ENCODE results near the gene LRIG1.

The LRIG1 gene

GRCh38 chr3:66392512-66392911 is 108.3 kb downstream of the LRIG1 start:
- Histone ChIP-seq H3K27me3 (ENCODE audit: control insufficient read depth, insufficient read depth, low read length) (no peaks in the 10 kb centered on the region), H3K9me3 (ENCODE audit: control insufficient read depth, low read length) (no peaks in the 10 kb centered on the region), H3K36me3 (ENCODE audit: control insufficient read depth, insufficient read depth, low read length) (peaks cover under 1% of the 10 kb centered on the region), H3K4me1 (ENCODE audit: control insufficient read depth, insufficient read depth, low read length) (peaks cover 9% of the 10 kb centered on the region), H3K9ac (ENCODE audit: low read length) (no peak overlapping the region), H3K4me3 (ENCODE audit: low read length) (no peak overlapping the region)

GRCh38 chr3:66390013-66390412 is 110.8 kb downstream of the LRIG1 start:
- Histone ChIP-seq H3K36me3 (ENCODE audit: control insufficient read depth, insufficient read depth, low read length) (peaks cover 11% of the 10 kb centered on the region), H3K4me1 (ENCODE audit: control insufficient read depth, insufficient read depth, low read length) (peaks cover 9% of the 10 kb centered on the region), H3K27me3 (ENCODE audit: control insufficient read depth, insufficient read depth, low read length) (no peaks in the 10 kb centered on the region), H3K4me3 (ENCODE audit: low read length) (no peak overlapping the region), H3K9ac (ENCODE audit: low read length) (no peak overlapping the region), H3K9me3 (ENCODE audit: control insufficient read depth, low read length) (no peaks in the 10 kb centered on the region)

DNA sequence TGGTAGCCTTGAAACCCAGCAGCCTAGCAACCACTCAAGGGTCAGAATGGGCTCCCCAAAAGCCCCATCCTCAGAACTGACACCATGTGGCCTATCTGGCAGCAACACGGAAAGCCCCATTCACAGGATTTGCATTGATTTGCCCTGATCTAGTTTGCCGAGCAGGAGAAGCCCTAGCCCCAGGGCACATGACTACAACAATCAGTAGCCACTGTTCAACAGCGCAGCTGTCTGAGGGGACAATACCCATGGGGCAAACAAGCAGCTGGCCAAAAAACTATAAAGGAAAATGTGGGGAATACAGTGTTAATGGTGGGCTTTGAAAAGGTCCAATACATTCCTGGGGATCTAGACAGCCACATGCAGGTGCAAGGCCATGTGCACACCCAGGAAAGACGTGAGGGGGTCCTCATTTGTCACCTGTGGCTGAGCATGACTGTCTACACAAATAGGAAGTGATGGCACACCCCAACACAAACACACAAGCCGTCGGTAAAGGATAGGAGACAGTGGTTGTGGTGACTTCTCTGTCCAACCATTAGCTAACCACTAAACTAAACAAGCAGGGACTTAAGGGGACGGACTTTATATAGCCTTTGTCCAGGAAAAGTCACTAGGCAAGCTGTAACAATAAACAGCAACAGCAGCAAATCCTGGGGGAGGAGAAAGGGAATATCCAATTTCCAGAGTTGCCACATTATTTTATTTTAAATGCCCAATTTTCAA is 113.7 kb downstream of the LRIG1 start:
- Histone ChIP-seq H3K36me3 (ENCODE audit: control insufficient read depth, insufficient read depth, low read length) (peaks cover 20% of the 10 kb centered on the region), H3K9me3 (ENCODE audit: control insufficient read depth, low read length) (no peaks in the 10 kb centered on the region), H3K4me3 (ENCODE audit: low read length) (no peak overlapping the region), H3K27me3 (ENCODE audit: control insufficient read depth, insufficient read depth, low read length) (no peaks in the 10 kb centered on the region), H3K4me1 (ENCODE audit: control insufficient read depth, insufficient read depth, low read length) (no peaks in the 10 kb centered on the region), H3K9ac (ENCODE audit: low read length) (no peak overlapping the region)

GRCh38 chr3:66386011-66386924 is 114.6 kb downstream of the LRIG1 start:
- H3K36me3 ChIP-seq (ENCODE audit: control insufficient read depth, insufficient read depth, low read length): peaks cover 27% of the 10 kb centered on the region
- H3K27me3 ChIP-seq (ENCODE audit: control insufficient read depth, insufficient read depth, low read length): no peaks in the 10 kb centered on the region
- no peaks in the 10 kb centered on the region for H3K9me3 ChIP-seq (ENCODE audit: control insufficient read depth, low read length)
- H3K4me3 ChIP-seq (ENCODE audit: low read length): no peak overlapping the region
- no peaks in the 10 kb centered on the region for H3K4me1 ChIP-seq (ENCODE audit: control insufficient read depth, insufficient read depth, low read length)
- H3K9ac ChIP-seq (ENCODE audit: low read length): no peak overlapping the region

- H3K36me3 ChIP-seq (ENCODE audit: control insufficient read depth, insufficient read depth, low read length): peaks cover 30% of the 10 kb centered on the region
- H3K9me3 ChIP-seq (ENCODE audit: control insufficient read depth, low read length): no peaks in the 10 kb centered on the region
- H3K4me1 ChIP-seq (ENCODE audit: control insufficient read depth, insufficient read depth, low read length): no peaks in the 10 kb centered on the region
- no peaks in the 10 kb centered on the region for H3K27me3 ChIP-seq (ENCODE audit: control insufficient read depth, insufficient read depth, low read length)
- no peak overlapping the region for H3K4me3 ChIP-seq (ENCODE audit: low read length)
- no peak overlapping the region for H3K9ac ChIP-seq (ENCODE audit: low read length)
Observed at GRCh38 chr3:66385066-66385465, 115.8 kb downstream of the LRIG1 start.

GRCh38 chr3:66383998-66384745 is 116.7 kb downstream of the LRIG1 start:
- Histone ChIP-seq H3K9me3 (ENCODE audit: control insufficient read depth, low read length) (no peaks in the 10 kb centered on the region), H3K36me3 (ENCODE audit: control insufficient read depth, insufficient read depth, low read length) (peaks cover 30% of the 10 kb centered on the region), H3K27me3 (ENCODE audit: control insufficient read depth, insufficient read depth, low read length) (no peaks in the 10 kb centered on the region), H3K4me3 (ENCODE audit: low read length) (no peak overlapping the region), H3K4me1 (ENCODE audit: control insufficient read depth, insufficient read depth, low read length) (no peaks in the 10 kb centered on the region), H3K9ac (ENCODE audit: low read length) (no peak overlapping the region)

- peaks cover 30% of the 10 kb centered on the region for H3K36me3 ChIP-seq (ENCODE audit: control insufficient read depth, insufficient read depth, low read length)
- H3K4me3 ChIP-seq (ENCODE audit: low read length): no peak overlapping the region
- H3K27me3 ChIP-seq (ENCODE audit: control insufficient read depth, insufficient read depth, low read length): no peaks in the 10 kb centered on the region
Observed at GRCh38 chr3:66383023-66383422, 117.8 kb downstream of the LRIG1 start.

DNA sequence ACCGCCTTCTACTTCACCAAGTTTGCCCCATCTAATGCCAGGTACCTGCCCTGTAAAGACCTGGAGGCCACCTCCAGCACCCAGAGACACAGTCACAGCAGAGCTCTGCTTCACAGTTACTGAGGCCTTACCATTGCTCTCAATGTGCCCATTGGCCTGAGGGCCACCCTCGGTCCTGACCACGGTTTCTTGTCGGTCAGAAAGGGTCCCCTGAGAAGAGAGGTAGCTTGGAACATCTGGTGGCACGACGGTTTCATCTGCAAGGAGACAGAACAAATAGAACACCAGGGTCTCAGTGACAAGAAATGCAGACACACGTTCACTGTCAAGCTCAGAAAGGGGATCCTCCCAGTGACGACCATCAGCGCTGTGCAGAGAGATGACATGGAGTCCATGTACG is 118.7 kb downstream of the LRIG1 start:
- Histone ChIP-seq H3K27me3 (ENCODE audit: control insufficient read depth, insufficient read depth, low read length) (no peaks in the 10 kb centered on the region), H3K4me1 (ENCODE audit: control insufficient read depth, insufficient read depth, low read length) (peaks cover 2% of the 10 kb centered on the region), H3K9me3 (ENCODE audit: control insufficient read depth, low read length) (no peaks in the 10 kb centered on the region), H3K4me3 (ENCODE audit: low read length) (no peak overlapping the region), H3K36me3 (ENCODE audit: control insufficient read depth, insufficient read depth, low read length) (peaks cover 30% of the 10 kb centered on the region), H3K9ac (ENCODE audit: low read length) (no peak overlapping the region)

More at GRCh38 chr3:66383023-66383422, 117.8 kb downstream of the LRIG1 start:
- Histone ChIP-seq H3K9me3 (ENCODE audit: control insufficient read depth, low read length) (no peaks in the 10 kb centered on the region), H3K4me1 (ENCODE audit: control insufficient read depth, insufficient read depth, low read length) (no peaks in the 10 kb centered on the region), H3K9ac (ENCODE audit: low read length) (no peak overlapping the region)

DNA sequence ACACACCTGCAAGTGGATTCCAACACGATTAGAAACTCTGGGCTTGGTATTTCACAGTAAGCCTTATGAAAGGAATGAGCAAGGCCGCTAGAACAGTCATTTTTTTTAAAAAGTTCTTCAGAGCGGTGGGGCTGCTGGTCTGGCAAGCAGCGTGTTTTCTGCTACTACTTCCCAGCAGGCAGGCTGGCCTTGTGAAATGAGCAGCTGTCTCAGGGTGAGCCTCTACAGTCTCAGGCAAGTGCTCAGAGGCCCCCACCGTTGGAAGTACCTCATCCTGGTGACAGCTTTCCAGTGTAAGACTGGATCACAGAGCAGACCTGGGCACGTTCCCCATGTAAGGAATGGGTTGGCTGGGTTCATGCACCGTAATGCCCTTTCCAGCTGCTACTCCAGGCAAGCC is 119.2 kb downstream of the LRIG1 start:
- no peak overlapping the region for H3K4me3 ChIP-seq (ENCODE audit: low read length)
- peaks cover 30% of the 10 kb centered on the region for H3K36me3 ChIP-seq (ENCODE audit: control insufficient read depth, insufficient read depth, low read length)
- no peak overlapping the region for H3K9ac ChIP-seq (ENCODE audit: low read length)
- H3K4me1 ChIP-seq (ENCODE audit: control insufficient read depth, insufficient read depth, low read length): peaks cover 7% of the 10 kb centered on the region
- H3K27me3 ChIP-seq (ENCODE audit: control insufficient read depth, insufficient read depth, low read length): no peaks in the 10 kb centered on the region
- no peaks in the 10 kb centered on the region for H3K9me3 ChIP-seq (ENCODE audit: control insufficient read depth, low read length)

GRCh38 chr3:66380200-66380932 is 120.5 kb downstream of the LRIG1 start:
- Histone ChIP-seq H3K36me3 (ENCODE audit: control insufficient read depth, insufficient read depth, low read length) (peaks cover 19% of the 10 kb centered on the region), H3K4me3 (ENCODE audit: low read length) (no peak overlapping the region), H3K9ac (ENCODE audit: low read length) (no peak overlapping the region), H3K9me3 (ENCODE audit: control insufficient read depth, low read length) (no peaks in the 10 kb centered on the region), H3K27me3 (ENCODE audit: control insufficient read depth, insufficient read depth, low read length) (no peaks in the 10 kb centered on the region), H3K4me1 (ENCODE audit: control insufficient read depth, insufficient read depth, low read length) (peaks cover 12% of the 10 kb centered on the region)

DNA sequence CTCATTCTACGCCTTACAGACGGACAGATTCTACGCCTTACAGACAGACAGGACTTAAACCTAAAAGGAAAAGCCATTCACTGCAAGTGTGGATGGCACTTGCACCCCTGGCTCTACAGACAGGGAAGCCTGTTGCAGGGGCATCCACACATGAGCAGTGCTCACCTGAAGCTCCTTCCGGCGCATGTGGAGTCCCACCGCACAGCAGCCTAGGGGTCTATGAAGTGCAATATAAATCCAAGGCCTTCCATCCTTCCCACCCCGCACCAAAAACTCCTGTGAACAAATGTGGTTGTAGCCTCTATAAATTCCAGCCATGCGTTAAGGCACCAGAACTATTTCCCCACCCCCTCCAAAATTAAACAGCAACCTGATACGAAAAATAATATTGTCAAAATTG is 121.3 kb downstream of the LRIG1 start:
- H3K27me3 ChIP-seq (ENCODE audit: control insufficient read depth, insufficient read depth, low read length): no peaks in the 10 kb centered on the region
- no peak overlapping the region for H3K9ac ChIP-seq (ENCODE audit: low read length)
- H3K4me3 ChIP-seq (ENCODE audit: low read length): no peak overlapping the region
- peaks cover 12% of the 10 kb centered on the region for H3K4me1 ChIP-seq (ENCODE audit: control insufficient read depth, insufficient read depth, low read length)
- no peaks in the 10 kb centered on the region for H3K9me3 ChIP-seq (ENCODE audit: control insufficient read depth, low read length)
- peaks cover 15% of the 10 kb centered on the region for H3K36me3 ChIP-seq (ENCODE audit: control insufficient read depth, insufficient read depth, low read length)

All from mucosa of stomach (tissue), 1 donor.